GM19395 (cell line): ENCODE data around the gene SCAI.
"Not testable (repeated sequence)": the region's sequence is repeated elsewhere in the genome, so short reads cannot be mapped to it uniquely, and the experiment has no call there.

Experiments
- ATAC-seq: cut with Tn5 transposase; IDR thresholded peaks from one replicate; pipeline ENCODE4 v1.9.1; 2021; ENCODE audit warnings: mild to moderate bottlenecking, moderate library complexity; ENCODE audit not compliant: unreplicated experiment

SCAI gene

DNA sequence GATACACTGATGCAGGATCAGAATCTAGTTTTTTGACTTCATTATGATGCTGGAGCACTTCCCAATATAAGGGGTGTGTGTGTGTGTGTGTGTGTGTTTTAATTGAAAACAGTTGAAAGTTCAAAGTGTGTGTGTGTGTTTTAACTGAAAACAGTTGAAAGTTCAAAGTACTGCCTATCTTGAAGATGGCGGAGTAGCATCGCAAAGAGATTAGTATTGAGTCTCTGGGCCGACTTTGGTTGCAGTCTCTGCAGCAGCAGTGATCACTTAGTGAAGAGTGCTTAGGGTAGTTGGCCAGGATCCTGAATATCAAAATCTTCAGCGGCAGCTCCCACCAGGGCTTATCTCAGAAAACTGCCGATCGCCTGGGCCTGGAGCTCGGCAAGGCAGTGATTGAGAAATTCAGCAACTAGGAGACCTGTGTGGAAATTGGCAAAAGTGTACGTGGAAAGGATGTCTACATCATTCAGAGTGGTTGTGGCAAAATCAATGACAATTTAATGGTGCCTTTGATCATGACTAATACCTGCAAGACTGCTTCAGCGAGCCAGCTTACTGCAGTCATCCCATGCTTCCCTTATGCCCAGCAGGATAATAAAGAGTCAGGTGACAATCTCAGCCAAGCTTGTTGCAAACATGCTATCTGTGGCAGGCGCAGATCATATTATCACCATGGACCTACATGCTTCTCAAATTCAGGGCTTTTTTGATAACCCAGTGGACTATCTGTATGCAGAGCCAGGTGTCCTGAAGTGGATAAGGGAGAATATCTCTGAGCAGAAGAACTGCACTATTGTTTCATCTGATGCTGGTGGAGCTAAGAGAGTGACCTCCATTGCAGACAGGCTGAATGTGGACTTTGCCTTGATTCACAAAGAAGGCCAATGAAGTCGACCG, 7.3 kb upstream of the SCAI start:
- ATAC-seq = no peak

GRCh38 chr9:125147401-125147951, 4.1 kb upstream of the SCAI start:
- ATAC-seq = no peak

DNA sequence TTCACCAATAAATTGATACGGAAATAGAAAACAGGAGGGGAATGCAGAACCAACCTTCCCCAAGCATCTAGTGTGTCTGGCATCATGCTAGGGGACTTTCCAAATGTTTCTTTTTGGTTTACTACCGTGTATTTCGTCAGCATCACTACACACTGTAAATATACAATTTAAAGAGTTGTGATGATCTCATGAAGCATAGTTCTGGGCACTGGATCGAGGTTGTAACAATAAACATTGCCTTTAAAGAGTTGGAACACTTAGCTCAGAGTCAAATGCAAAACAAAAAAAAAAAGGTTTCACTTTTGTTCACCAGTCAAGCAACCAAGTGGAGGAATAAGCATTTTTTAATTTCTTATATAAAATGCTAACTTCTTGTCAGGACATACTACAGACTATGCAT, 2.9 kb upstream of the SCAI start:
- ATAC-seq = no peak

- no peak for ATAC-seq
Observed at GRCh38 chr9:125145425-125145824, 2.1 kb upstream of the SCAI start.

DNA sequence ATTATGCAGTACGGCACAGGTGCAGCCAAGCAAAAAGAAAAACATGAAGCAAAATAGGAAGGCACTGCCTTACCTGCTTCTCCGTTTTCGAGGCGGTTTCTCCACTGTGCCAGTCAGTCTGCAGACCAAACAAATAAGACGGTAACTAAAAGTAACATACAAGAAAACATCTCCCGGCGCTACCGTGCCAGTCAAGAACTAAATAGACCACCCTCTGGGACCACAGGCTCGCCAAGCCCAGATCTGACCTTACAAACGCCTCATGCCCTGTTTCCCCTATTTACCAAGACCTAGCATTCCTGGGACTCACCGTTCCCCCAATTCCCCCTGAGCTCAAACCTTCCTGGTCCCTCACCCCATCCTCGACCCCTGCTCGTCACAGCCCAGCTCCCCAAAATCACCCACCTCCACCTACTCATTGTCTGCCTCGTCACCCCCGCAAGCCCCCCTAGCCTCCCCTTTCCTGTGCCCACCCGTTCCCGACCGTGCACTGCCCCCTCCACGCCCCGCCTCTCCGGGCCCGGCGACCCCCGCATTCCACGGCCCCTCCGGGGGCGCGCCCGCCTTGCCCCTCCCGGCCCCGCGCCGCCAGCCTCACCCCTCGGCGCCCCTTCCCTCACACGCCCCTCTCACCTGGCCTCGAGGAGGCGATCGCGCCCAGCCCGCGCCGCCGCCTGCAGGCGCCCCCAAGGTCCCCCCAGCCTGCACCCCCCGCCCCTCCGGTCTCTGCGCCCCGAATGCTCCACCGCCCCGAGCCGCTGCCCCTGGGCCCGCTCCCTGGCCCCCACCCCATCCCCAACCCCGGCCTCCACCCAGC, 560 bp downstream of the SCAI start:
- peak; percentile 30 for ATAC-seq

- no peak for ATAC-seq
Observed at GRCh38 chr9:125141751-125142150, 1.6 kb downstream of the SCAI start.

GRCh38 chr9:125141251-125141650, 2.1 kb downstream of the SCAI start:
- no peak for ATAC-seq

DNA sequence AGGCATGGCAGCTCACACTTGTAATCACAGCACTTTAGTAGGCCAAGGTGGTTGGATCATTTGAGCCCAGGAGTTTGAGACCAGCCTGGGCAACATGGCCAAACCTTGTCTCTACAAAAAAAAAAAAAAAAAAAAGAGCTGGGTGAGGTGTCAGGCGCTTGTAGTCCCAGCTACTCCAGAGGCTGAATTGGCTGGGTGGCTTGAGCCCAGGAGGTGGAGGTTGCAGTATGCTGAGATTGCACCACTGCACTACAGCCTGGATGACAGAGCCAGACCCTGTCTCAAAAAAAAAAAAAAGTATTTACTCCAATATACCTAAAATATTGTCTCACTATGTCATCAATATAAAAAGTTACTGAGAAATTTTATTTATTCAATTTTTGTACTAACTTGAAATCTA, 2.8 kb downstream of the SCAI start:
- ATAC-seq = no peak

DNA sequence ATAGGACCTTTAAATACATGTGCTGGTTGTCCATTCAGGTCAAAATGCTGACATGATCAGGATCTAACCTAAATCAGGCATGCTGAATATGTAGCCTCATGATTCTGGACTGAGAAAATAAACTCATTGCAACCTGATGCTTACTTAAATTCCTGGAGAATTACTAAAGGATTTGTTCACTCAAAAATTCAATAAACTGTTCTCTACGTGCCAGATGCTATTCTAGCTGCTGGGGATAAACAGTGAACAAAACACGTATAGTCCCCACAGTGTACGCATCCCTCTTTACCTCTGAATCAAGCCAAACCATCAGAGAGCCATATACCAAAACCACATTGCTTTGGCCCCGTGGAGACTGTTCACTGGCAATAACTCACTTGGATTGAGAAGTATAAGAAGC, 6.1 kb downstream of the SCAI start:
- ATAC-seq = no peak

GRCh38 chr9:125134976-125135375, 8.4 kb downstream of the SCAI start:
- no peak for ATAC-seq

- ATAC-seq = no peak
Observed at GRCh38 chr9:125133403-125134329, 9.7 kb downstream of the SCAI start.

GRCh38 chr9:125131778-125132177, 11.6 kb downstream of the SCAI start:
- ATAC-seq = no peak

- peak; percentile 89 for ATAC-seq
Observed at GRCh38 chr9:125126019-125126746, 17.1 kb downstream of the SCAI start.

- ATAC-seq = no peak
Observed at GRCh38 chr9:125125523-125125922, 17.8 kb downstream of the SCAI start.

- ATAC-seq = no peak
Observed at GRCh38 chr9:125121146-125121545, 22.2 kb downstream of the SCAI start.

DNA sequence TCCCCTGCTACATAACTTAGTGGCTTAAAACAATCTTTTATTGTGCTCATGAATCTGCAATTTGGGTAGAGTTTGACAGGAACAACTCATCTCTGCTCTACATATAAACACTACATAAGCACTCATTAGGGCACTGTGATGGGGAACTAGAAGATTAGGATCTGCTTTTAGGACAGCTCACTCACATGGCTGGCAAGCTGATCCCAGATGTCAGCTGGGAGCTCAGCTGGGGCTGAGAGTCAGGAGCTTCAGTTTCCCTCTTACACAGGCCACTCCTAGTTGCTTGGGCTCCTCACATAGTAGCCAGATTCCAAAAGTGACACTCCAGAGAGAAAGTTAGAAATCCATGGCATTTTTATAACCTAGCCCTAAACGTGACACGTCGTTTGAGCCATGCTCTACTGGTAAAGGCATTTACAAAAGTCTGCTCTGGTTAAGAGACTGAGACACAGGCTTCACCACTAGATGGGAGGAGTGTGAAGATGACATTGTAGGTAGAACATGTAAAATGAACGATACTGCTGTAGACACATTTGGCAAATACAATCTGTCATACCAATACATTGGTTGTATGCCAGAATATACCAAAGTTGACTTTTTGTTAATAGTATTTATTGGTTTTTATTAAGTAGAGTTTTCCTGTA, 23.6 kb downstream of the SCAI start:
- no peak for ATAC-seq

DNA sequence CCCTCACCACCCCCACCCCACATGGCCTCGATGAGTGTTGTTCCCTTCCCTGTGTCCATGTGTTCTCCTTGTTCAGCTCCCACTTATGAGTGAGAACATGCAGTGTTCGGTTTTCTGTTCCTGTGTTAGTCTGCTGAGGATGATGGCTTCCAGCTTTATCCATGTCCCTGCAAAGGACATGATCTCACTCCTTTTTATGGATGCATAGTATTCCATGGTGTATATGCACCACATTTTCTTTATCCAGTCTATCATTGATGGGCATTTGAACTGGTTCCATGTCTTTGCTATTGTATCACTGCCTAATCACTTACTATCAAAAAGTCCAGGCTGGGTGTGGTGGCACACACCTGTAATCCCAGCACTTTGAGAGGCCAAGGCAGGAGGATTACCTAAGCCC, 24.6 kb downstream of the SCAI start:
- not testable (repeated sequence) for ATAC-seq

DNA sequence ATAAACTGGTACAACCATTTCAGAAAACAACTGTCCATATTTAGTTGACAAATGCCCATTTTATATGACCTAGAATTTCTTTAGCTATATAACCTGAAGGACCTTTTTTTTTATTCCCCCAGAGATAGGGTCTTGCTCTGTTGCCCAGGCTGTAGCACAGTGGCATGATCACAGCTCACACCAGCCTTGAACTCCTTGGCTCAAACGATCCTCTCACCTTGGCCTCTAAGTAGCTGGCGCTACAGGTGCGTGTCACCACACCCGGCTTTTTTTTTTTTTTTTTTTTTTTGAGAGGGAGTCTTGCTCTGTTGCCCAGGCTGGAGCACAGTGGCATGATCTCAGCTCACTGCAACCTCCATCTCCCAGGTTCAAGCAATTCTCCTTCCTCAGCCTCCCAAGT, 28.8 kb downstream of the SCAI start:
- ATAC-seq = not testable (repeated sequence)

DNA sequence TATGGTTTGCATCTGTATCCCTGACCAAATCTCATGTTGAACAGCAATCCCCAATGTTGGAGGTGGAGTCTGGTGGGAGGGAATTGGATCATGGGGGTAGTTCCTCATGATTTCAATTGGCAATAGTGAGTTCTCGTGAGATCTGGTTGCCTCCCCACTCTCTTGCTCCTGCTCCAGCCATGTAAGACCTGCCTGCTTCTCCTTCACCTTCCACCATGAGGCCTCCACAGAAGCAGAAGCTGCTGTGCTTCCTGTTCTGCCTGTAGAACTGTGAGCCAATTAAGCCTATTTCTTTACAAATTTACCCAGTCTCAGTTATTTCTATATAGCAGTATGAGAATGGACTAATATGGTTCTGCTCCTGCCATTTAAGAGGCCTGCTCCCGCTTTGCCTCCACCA, 32.9 kb downstream of the SCAI start:
- ATAC-seq = no peak
